Measurements from ENCODE around the gene UBE2O.
A peak's percentile ranks its signal among the peaks of the same experiment; 100 is the strongest.

UBE2O gene

DNA sequence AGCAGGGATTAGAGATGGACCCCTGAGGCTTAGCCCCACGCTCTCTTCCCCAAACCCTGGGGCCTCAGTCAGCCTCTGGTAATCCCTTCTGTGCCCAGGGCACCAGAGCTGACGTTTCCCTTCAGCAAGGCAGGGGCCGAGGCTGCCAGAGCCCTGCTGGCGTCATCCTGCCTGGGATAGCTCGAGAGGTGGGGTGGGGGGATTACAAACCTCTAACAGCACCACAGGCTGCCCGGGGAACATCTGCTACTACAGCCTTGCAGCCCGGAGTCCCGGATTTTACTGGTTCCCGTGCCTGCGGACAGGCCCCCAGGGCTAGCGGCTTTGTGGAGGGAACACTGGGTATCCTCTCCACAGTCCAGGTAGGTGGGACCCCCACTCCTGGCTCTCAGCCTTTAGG lies 14.4 kb upstream of the UBE2O start, which contains the start of gene AANAT:
Gene AANAT (plus strand): TSS at position 238 of the 400 bp plus-strand sequence. CDS start 1,144 bp downstream, outside the sequence.
- DNase-seq (ENCODE audit: low spot score) = no peak

DNA sequence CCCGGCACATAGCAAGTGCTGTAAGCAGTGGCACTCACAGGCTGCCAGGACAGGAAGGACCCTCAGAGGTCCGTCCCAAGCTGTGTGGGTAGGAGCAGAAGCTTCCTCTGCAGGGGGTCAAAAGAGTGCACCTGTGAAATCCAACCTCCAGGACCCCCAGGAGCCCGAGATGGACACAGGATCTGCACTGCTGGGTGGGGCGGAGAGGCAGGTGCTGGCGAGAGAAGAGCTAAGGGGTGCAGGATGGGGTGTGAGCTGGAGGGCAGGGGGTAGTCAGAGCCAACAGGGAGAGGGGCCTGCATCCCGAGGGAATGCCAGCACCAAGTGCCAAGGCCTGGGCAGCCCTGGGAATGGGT lies 13.8 kb upstream of the UBE2O start:
- no peak for DNase-seq (ENCODE audit: low spot score)

DNA sequence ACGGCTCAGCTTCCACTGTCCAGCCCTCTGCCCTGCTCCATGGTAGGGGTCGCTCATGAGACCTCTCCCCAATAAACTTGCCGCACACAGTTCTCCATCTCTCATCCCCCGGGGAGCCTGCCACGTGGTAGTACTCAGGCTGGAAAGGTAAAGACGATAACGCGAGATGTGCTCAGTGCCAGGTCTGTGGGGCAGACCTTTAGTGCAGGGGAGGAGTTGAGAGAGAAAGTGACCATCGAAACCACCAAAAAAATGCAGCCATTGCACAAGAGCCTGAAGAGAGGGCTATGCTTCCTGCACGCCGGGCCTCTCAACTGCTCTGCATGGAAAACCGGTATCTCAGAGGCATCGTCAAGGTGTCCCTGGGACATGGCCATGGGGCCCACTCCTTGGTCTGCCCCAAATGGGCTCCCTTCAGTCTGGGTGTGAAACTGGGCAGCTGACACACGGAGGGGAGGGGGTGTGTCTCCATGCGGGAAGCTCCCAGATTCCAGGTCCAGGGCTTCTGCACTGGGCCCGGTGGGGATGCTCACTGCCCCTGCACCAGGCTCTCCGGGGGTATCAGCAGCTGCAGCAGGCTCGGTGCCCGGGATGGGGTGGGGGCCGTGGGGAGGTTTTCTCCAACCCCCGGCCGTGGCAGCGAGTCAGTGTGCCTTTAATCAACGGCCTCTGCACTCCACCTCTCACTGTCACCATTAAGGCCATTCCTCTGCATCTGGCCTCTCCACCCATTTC lies 9.8 kb upstream of the UBE2O start:
- no peak for DNase-seq (ENCODE audit: low spot score)

DNA sequence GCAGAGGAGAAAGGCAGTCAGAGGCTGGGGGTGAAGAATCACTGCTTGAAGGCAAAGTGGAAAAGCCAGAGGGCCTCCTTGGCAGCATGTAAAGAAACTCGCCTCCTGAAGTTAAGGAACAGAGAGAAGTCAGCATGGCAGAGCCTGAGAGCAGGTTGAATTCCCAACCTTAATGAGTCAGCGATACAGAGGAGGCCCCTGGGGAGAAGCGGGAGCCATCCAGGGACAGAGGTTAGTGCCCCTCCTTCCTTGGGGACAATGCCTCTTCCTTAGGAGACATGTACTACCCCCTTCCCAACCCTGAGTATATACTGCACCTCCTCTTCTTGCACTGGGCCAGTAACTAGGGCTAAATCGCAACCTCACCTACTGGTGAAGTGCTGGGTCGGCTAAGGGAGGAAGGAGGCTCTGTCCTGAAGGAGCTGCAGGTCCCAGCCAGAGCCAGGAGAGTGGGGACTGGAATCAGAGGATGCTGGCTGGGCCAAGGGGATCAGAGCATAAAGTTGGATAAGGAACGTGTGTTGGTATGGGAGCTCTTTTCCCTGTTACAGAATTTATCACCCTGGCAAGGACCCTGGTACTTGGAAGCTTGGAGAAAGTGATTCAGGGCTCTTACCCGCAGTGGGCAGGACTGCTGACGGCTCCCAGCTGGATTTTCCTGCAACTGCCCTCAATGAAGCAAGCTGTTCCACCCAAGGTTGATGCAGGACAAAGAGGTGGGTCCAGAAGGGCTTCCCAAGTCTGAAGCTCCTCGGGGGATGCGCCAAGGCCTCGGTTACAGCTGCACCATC lies 9.0 kb upstream of the UBE2O start:
- DNase-seq (ENCODE audit: low spot score) = no peak

- DNase-seq (ENCODE audit: low spot score) = no peak
Observed at GRCh38 chr17:76459674-76460073, 6.7 kb upstream of the UBE2O start.

DNA sequence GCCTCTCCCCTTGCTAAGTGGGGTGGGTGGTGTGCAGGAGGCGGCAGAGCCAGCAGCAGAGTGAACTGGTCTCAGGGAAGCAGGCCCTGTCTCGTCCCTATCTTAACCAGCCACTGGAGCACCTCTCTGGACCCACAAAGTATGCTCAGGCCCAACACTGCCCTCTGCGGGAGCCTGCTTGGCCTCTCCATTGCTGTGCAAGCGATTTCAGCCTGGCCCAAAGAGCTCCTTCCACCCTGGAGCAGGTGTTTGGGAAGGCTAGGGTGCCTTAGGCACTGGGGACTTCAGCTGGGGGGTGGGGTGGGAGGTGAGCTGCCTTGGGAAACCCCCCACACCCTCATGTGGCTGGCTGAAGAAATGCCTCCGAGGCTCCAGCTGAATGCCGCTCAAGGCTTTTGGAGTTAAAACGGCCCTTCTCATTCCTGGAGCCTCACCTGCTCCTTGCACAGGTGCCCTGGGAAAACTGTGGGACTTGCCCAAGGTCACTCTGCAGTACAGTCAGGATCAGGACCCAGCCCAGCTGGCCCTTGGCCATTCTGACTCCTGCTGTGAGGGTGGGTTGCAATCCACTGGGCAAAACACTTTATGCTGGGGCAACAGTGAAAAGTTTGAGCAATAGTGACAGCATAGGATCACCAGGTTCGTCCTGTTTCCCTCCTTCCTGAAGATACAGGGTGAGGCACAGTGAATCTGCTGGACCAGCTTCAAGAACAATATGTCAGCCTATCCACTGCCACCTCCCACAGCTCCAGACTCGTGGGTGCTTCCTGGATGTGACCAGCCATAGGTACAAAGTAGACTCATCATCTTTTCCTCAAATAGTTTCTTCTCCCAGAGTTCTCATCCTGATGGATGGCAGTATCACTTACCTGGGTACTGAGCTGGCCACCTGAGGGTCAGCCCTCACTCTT lies 5.9 kb upstream of the UBE2O start:
- peak; percentile 56 for DNase-seq (ENCODE audit: low spot score)

- no peak for DNase-seq (ENCODE audit: low spot score)
Observed at GRCh38 chr17:76453431-76453743, 435 bp upstream of the UBE2O start.

- DNase-seq (ENCODE audit: low spot score) = no peak
Observed at GRCh38 chr17:76452127-76452659, 759 bp downstream of the UBE2O start.

DNA sequence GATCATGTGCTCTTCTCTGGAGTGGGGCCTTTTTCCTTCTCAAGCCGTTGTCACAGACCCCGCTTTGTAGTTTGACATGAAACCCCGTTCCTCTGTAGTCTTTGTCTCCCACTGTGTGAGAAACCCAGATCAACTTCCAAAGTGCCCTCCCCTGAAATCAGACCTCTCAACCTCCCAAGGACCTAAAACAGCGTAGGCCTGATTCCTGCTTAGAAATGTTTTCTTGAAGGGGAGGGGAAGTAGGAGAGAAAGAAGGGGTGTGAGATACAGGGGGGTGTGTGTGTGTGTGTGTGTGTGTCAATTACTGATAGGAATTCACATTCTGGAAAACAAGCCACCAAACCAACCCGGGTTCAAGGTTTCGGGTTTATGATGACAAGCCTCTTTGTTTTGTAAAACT lies 1.4 kb downstream of the UBE2O start:
- DNase-seq (ENCODE audit: low spot score) = no peak

DNA sequence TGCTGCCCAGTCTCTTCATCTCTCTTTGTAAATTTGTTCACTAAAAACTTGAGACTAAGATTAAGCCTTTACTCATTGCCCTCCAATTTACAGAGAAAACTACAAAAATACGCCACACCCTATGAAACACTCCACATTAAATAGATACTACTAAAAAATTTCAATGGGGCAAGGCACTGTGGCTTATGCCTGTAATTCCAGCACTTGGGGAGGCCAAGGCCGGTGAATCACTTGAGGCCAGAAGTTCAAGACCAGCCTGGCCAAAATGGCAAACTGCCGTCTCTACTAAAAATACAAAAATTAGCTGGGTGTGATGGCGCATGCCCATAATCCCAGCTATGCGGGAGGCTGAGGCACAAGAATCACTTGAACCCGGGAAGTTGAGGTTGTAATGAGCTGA lies 3.8 kb downstream of the UBE2O start:
- DNase-seq (ENCODE audit: low spot score) = no peak

DNA sequence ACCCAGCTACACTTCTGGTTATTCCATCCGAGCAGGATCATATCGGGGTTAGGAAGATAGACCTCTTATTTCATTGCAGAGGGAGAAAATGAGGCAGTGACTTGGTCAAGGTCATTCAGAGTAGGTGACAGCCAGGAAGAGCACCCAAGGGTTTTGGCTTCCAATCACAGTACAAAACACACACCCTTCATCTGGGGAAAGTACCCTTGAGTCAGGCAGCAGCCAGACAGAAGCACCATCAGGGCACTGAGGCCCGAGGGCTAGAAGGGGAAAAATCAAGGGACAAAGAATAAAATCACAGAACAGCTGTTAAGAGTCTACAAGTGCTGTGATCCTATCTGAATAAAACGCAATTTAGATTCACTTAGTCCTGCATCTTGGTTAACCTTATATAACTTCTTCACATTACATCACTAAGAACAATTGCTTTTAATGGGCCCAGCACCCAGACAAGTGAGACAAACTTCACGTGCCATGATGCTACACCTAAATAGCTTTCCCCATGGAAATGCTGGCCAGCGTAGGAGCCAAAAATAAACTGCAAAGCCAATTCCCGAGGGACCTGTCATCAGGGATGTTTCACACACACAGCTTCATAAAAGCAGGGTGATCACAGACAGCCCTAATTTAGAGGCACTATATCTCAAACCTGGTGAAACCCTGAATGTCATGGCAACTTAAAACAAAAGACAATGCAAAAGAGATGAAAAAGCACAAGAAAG lies 4.9 kb downstream of the UBE2O start:
- DNase-seq (ENCODE audit: low spot score) = no peak

DNA sequence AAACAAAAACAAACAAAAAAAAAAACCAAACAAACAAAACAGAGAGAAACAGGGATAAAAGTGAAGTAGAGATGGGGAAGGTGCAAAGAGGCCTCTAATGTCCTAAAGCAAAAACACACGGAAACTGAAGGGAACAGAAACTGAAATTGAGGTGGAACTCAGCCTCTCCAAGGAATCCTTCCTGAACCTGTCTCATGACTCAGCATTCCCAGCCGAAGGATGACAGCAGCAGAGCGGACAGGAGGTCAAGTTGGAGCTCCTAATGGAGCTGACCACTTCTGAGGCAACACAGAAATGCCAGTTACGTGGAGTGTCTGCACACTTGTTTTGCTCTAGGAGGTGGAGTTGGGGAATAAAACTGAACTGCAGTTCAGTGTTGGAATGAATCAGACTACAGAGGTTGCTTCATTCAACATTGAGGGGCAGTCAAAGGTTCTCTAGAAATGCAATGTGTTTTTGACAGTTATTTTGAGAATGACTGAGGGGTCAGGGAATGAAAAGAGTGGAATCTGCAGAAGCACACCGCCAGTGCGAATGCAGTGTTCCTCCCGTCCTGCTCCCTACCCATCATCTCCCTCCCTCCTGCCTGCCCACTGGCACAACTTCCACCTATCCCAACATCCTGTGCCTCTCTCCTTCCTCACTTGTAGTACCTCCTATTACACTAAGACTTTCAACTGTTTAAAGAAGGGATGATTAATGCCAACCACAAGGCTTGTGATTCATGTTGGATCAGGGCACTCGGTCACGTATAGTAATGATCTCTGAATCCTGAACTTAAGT lies 6.3 kb downstream of the UBE2O start:
- no peak for DNase-seq (ENCODE audit: low spot score)

DNA sequence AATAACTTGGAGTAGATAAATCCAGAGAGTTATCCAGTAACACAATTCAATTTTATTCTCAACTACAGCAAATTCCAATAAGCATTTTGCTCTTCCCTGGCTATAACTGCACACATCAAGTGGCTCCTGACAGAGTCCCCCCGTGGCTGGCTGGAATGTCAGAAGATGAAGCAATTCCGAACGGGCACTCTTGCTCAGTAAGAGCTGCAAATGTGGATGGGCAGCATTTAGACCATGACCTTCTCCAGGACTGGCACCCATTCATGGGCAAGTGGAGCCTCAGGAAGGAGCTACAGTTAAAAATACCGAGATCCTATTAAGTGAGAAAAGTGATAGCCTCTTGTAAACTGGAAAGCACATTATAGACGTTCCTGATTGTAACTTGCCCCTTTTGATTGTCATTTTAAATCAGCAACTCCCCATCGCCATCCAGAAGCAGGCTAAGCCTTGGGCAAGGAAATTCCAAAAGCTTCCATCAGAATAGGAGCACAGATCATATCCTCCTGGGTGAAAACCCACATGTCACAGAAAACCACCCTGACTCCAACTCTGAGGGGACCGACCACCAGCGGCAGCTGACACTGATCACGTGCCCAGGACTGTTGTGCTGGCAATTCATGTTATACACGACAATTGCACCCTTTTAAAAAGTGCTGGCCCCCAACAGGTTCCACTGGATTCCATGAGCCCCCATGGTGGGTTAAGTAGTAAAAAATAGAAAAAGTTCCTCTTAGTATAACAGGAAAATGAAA lies 7.1 kb downstream of the UBE2O start:
- no peak for DNase-seq (ENCODE audit: low spot score)

GRCh38 chr17:76444518-76445311 lies 8.2 kb downstream of the UBE2O start:
- DNase-seq (ENCODE audit: low spot score) = no peak

DNA sequence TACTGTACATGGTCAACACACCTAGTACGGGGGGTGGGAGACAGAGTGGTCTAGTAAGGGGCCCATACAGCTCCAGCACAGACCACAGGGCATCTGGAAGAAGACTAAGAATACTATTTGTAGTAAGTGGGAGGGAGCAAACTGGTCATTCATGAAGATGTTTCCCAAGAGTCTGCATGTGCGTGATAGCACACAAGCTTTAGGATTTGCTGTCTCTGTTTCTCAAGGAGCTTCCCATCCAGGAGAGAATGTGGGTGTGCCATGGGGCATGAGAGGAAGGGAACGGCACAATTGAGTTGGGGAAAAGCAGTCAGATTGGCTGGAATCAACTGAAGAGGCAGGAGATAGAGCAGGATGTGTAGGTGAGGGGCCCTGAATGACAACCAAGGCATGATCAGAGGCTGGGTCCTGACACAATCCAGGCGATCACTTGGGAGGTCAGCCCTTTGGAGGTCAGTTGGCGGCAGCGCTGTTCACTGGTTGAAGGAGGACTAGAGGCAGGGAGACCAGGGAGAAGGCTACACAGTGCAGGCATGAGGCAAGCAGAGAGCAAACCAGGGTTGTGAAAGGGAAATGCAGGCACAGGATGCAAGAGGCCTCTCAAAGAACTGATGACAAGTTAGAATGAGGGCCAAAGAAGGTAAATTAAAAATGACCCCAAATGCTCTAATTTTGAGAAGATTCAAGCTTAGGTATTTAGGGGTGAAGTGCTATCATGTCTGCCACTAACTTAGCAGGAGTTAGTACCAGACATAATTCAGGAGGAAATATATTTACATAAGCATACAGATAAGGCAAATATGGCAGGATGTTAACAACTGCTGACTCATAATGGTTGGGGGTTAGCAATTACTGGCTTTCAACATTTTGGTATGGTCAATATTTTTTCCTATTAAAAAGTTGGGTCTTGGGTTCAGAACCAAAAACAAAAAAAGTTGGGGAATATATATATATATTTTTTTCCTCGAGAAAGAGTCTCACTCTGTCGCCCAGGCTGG lies 10.3 kb downstream of the UBE2O start:
- DNase-seq (ENCODE audit: low spot score) = no peak

GRCh38 chr17:76441686-76442340 lies 11.1 kb downstream of the UBE2O start:
- DNase-seq (ENCODE audit: low spot score) = no peak

DNA sequence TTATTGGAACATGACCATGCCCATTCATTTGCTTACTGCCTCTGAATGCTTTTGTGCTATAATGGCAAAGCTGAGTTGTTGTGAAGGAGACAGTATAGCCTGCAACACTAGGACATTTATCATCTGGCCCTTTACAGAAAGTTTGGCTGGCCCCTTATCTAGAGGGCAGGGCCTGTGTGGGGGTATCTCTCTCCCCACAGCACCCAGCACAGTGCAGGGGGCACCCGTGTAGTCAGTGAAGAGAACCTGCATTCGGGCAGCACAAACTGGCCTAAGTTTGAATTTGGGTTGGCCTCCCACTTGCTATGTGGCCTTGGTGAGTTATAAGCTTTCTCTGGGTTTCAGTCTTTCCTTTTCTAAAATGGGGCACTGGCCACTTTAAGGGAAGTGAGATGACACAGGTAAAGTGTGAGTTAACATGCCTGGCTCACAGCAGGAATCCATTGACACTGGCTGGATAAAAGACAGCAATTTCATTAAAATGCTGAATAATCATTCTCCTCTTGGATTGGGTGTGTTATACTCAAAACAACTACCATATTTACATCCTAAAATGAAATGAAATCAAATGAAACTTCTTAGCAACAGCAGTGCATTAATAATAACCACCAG lies 12.1 kb downstream of the UBE2O start:
- DNase-seq (ENCODE audit: low spot score) = no peak
